IMR-90 (cell line): Measurements from ENCODE around the gene CYP26A1.

Source experiments
- BHLHE40 ChIP-seq: fragments of 150-350 bp; IDR thresholded peaks from 2 replicates; pipeline ENCODE4 v1.6.1; 2016; ENCODE audit warnings: mild to moderate bottlenecking, low read depth, low read length
- CEBPB ChIP-seq: IDR thresholded peaks from 2 replicates; pipeline ENCODE4 v1.6.1; 2012; ENCODE audit warnings: low read depth, low read length, improper control_type of control experiment
- CHD1 ChIP-seq: IDR thresholded peaks from 2 replicates; pipeline ENCODE4 v1.6.1; 2012; ENCODE audit warnings: low read depth, low read length, improper control_type of control experiment
- MAFK ChIP-seq: IDR thresholded peaks from 2 replicates; pipeline ENCODE4 v1.6.1; 2012; ENCODE audit warnings: low read depth, low read length, improper control_type of control experiment
- MAZ ChIP-seq: IDR thresholded peaks from 2 replicates; pipeline ENCODE4 v1.6.1; 2012; ENCODE audit warnings: low read depth, mild to moderate bottlenecking, low read length, improper control_type of control experiment, moderate library complexity, borderline replicate concordance
- NFE2L2 ChIP-seq: fragments of 150-350 bp; IDR thresholded peaks from 2 replicates; pipeline ENCODE4 v1.6.1; 2016; ENCODE audit warnings: low read depth, mild to moderate bottlenecking, low read length
- POLR2A ChIP-seq: IDR thresholded peaks from 2 replicates; pipeline ENCODE4 v1.6.1; 2012; ENCODE audit warnings: mild to moderate bottlenecking, low read depth, low read length
- RAD21 ChIP-seq: IDR thresholded peaks from 2 replicates; pipeline ENCODE4 v1.6.1; 2012; ENCODE audit warnings: low read length, improper control_type of control experiment
- RCOR1 ChIP-seq: IDR thresholded peaks from 2 replicates; pipeline ENCODE4 v1.6.1; 2012; ENCODE audit warnings: mild to moderate bottlenecking, low read length, improper control_type of control experiment; ENCODE audit not compliant: insufficient replicate concordance
- RFX5 ChIP-seq: IDR thresholded peaks from 2 replicates; pipeline ENCODE4 v1.8.0; 2012; ENCODE audit warnings: low read depth, mild to moderate bottlenecking, low read length, moderate library complexity
- SMC3 ChIP-seq: fragments of 150-350 bp; IDR thresholded peaks from 2 replicates; pipeline ENCODE4 v1.6.1; 2016; ENCODE audit warnings: low read depth, mild to moderate bottlenecking, antibody characterized with exemption, low read length, moderate library complexity
- TF ChIP-seq, protein P1 (sequence below): conservative IDR thresholded peaks from 2 replicates; pipeline ENCODE4 v1.5.1; 2012; ENCODE audit warnings: mild to moderate bottlenecking, low read depth, low read length, improper control_type of control experiment
- TF ChIP-seq, protein P2 (sequence below): fragments of 150-350 bp; IDR thresholded peaks from 2 replicates; pipeline ENCODE4 v1.6.1; 2017; ENCODE audit warnings: mild to moderate bottlenecking, antibody characterized with exemption, low read length, low read depth

DNA sequence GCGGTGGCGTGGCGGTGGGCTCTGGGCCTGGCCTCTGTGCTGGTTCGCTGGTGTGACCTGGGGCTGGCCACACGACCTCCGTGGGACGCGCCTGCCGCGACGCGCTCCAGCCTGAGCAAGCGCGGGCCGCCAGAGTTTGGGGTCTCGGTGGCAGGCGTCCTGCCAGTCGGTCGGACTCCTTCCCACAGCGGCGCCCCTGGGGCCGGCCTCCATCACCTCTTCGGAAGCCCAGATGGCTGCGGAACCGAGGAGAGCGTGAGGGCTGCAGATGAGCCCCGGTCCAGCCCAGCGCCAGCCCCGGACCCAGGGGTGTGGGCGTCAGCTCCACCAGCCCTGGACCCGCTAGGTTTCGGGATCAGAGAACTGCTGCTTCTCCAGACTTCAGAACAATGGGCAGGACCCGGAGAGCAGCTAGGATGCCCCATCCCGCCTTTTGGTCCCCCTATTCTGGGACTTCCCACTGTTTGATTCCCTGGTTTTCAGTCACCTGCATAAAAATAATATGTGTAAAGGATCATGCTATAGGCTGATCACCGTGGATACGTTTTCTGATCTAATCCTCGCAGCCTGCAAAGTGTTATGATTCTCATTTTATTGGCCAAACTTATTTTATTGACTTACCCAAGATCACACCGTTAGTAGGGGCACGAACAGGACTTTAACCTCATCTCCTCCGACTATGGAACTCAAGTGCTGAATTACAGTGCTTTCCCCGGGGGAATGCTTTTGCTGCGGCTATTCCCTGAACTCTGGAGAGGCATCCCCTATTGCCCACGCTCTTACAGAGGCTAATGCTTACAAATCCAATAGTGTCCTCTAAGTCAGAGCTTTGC lies 10.3 kb upstream of the CYP26A1 start:
- TF ChIP-seq, protein P1, sequence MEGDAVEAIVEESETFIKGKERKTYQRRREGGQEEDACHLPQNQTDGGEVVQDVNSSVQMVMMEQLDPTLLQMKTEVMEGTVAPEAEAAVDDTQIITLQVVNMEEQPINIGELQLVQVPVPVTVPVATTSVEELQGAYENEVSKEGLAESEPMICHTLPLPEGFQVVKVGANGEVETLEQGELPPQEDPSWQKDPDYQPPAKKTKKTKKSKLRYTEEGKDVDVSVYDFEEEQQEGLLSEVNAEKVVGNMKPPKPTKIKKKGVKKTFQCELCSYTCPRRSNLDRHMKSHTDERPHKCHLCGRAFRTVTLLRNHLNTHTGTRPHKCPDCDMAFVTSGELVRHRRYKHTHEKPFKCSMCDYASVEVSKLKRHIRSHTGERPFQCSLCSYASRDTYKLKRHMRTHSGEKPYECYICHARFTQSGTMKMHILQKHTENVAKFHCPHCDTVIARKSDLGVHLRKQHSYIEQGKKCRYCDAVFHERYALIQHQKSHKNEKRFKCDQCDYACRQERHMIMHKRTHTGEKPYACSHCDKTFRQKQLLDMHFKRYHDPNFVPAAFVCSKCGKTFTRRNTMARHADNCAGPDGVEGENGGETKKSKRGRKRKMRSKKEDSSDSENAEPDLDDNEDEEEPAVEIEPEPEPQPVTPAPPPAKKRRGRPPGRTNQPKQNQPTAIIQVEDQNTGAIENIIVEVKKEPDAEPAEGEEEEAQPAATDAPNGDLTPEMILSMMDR, result no peak
- TF ChIP-seq POLR2A (no peak), CEBPB (no peak), RCOR1 (no peak), RAD21 (no peak), CHD1 (no peak), BHLHE40 (no peak), MAFK (no peak), NFE2L2 (no peak), RFX5 (no peak), MAZ (no peak), SMC3 (no peak)
- TF ChIP-seq, protein P2, sequence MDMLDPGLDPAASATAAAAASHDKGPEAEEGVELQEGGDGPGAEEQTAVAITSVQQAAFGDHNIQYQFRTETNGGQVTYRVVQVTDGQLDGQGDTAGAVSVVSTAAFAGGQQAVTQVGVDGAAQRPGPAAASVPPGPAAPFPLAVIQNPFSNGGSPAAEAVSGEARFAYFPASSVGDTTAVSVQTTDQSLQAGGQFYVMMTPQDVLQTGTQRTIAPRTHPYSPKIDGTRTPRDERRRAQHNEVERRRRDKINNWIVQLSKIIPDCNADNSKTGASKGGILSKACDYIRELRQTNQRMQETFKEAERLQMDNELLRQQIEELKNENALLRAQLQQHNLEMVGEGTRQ, result no peak
